SK-N-SH treated with all-trans-retinoic acid at 6 μM for 48 hours (cell line): ENCODE results near the gene TRMO.

Source experiments
- ATAC-seq: fragments of 200-7000 bp; cut with Tn5 transposase; 3 replicates; pipeline ENCODE4 v1.9.1; 2020; ENCODE audit warnings: mild to moderate bottlenecking, moderate library complexity
- ARNTL ChIP-seq: fragments of 450-650 bp; formaldehyde crosslinking; IDR thresholded peaks from 2 replicates; pipeline ENCODE4 v1.5.0; 2020; ENCODE audit warnings: low read depth, mild to moderate bottlenecking, moderate library complexity, borderline replicate concordance
- BACH2 ChIP-seq: fragments of 250-450 bp; sonication (Bioruptor Pico); IDR thresholded peaks from 2 replicates; pipeline ENCODE4 v1.9.0; 2021; ENCODE audit warnings: mild to moderate bottlenecking, borderline replicate concordance
- CREB5 ChIP-seq: fragments of 250-450 bp; sonication (Bioruptor Pico); IDR thresholded peaks from 2 replicates; pipeline ENCODE4 v1.5.1; 2020; ENCODE audit warnings: low read depth, mild to moderate bottlenecking, moderate library complexity
- CSDC2 ChIP-seq: fragments of 250-450 bp; sonication (Bioruptor Pico); IDR thresholded peaks from 2 replicates; pipeline ENCODE4 v1.5.0; 2020; ENCODE audit warnings: mild to moderate bottlenecking, moderate library complexity
- ESRRG ChIP-seq: fragments of 250-450 bp; sonication (Bioruptor Pico); IDR thresholded peaks from 2 replicates; pipeline ENCODE4 v1.6.1; 2021; ENCODE audit warnings: mild to moderate bottlenecking
- GLIS3 ChIP-seq: fragments of 250-450 bp; sonication (Bioruptor Pico); IDR thresholded peaks from 2 replicates; pipeline ENCODE4 v1.5.0; 2020; ENCODE audit warnings: mild to moderate bottlenecking, moderate library complexity
- ISL1 ChIP-seq: fragments of 250-450 bp; sonication (Bioruptor Pico); IDR thresholded peaks from 2 replicates; pipeline ENCODE4 v2.1.2; 2022; ENCODE audit warnings: mild to moderate bottlenecking, moderate library complexity
- OSR1 ChIP-seq: fragments of 250-450 bp; sonication (Bioruptor Pico); IDR thresholded peaks from 2 replicates; pipeline ENCODE4 v1.8.0; 2022; ENCODE audit warnings: moderate library complexity, mild to moderate bottlenecking, inconsistent platforms
- PATZ1 ChIP-seq: fragments of 250-450 bp; sonication (Bioruptor Pico); IDR thresholded peaks from 2 replicates; pipeline ENCODE4 v1.8.0; 2020; ENCODE audit warnings: mild to moderate bottlenecking, moderate library complexity, borderline replicate concordance
- POU6F1 ChIP-seq: fragments of 250-450 bp; sonication (Bioruptor Pico); IDR thresholded peaks from 2 replicates; pipeline ENCODE4 v1.8.0; 2021; ENCODE audit warnings: low read depth, mild to moderate bottlenecking, moderate library complexity, borderline replicate concordance
- PPARA ChIP-seq: fragments of 250-450 bp; sonication (Bioruptor Pico); IDR thresholded peaks from 2 replicates; pipeline ENCODE4 v1.5.0; 2020; ENCODE audit warnings: mild to moderate bottlenecking, borderline replicate concordance
- RARB ChIP-seq: fragments of 250-450 bp; sonication (Bioruptor Pico); IDR thresholded peaks from 2 replicates; pipeline ENCODE4 v1.8.0; 2021; ENCODE audit warnings: mild to moderate bottlenecking, moderate library complexity
- SNAI2 ChIP-seq: fragments of 250-450 bp; sonication (Bioruptor Pico); IDR thresholded peaks from 2 replicates; pipeline ENCODE4 v1.5.0; 2020; ENCODE audit warnings: mild to moderate bottlenecking, moderate library complexity
- TCF4 ChIP-seq: fragments of 250-450 bp; sonication (Bioruptor Pico); IDR thresholded peaks from 2 replicates; pipeline ENCODE4 v1.8.0; 2021; ENCODE audit warnings: mild to moderate bottlenecking, moderate library complexity, borderline replicate concordance
- TSHZ2 ChIP-seq: fragments of 250-450 bp; sonication (Bioruptor Pico); IDR thresholded peaks from 2 replicates; pipeline ENCODE4 v1.5.0; 2020; ENCODE audit warnings: mild to moderate bottlenecking, moderate library complexity
- ZC3H10 ChIP-seq: fragments of 250-450 bp; sonication (Bioruptor Pico); IDR thresholded peaks from 2 replicates; pipeline ENCODE4 v1.5.1; 2021; ENCODE audit warnings: mild to moderate bottlenecking, moderate library complexity
- ZFP3 ChIP-seq: fragments of 250-450 bp; sonication (Bioruptor Pico); IDR thresholded peaks from 2 replicates; pipeline ENCODE4 v1.5.0; 2020; ENCODE audit warnings: mild to moderate bottlenecking, moderate library complexity
- ZFP30 ChIP-seq: fragments of 450-650 bp; formaldehyde crosslinking; IDR thresholded peaks from 2 replicates; pipeline ENCODE4 v1.5.0; 2022; ENCODE audit warnings: mild to moderate bottlenecking, moderate library complexity
- ZNF565 ChIP-seq: fragments of 450-650 bp; formaldehyde crosslinking; conservative IDR thresholded peaks from 2 replicates; pipeline ENCODE4 v1.5.0; 2020; ENCODE audit warnings: low read depth, mild to moderate bottlenecking, moderate library complexity
- ZNF70 ChIP-seq: fragments of 450-650 bp; formaldehyde crosslinking; IDR thresholded peaks from 2 replicates; pipeline ENCODE4 v1.5.0; 2020; ENCODE audit warnings: mild to moderate bottlenecking, moderate library complexity
- ZNF8 ChIP-seq: fragments of 450-650 bp; formaldehyde crosslinking; IDR thresholded peaks from 2 replicates; pipeline ENCODE4 v1.5.0; 2020; ENCODE audit warnings: mild to moderate bottlenecking, moderate library complexity

Gene TRMO

GRCh38 chr9:97855486-97855875 is 66.8 kb downstream of the TRMO start:
- TF ChIP-seq ZC3H10 (CRISPR knock-in tag) (no peak), SNAI2 (no peak), ZNF70 (CRISPR knock-in tag) (no peak), ZFP30 (CRISPR knock-in tag) (no peak), TSHZ2 (CRISPR knock-in tag) (no peak)
- no peak for ATAC-seq

- TF ChIP-seq SNAI2 (no peak), ZNF565 (CRISPR knock-in tag) (no peak), ZNF70 (CRISPR knock-in tag) (no peak), TCF4 (no peak), ISL1 (CRISPR knock-in tag) (no peak), PPARA (CRISPR knock-in tag) (no peak), CREB5 (no peak), ARNTL (no peak), OSR1 (CRISPR knock-in tag) (no peak), BACH2 (CRISPR knock-in tag) (no peak), POU6F1 (no peak), PATZ1 (CRISPR knock-in tag) (no peak), TSHZ2 (CRISPR knock-in tag) (no peak), GLIS3 (CRISPR knock-in tag) (no peak), ZNF8 (no peak), CSDC2 (no peak), RARB (no peak), ESRRG (no peak), ZFP30 (CRISPR knock-in tag) (no peak), ZFP3 (CRISPR knock-in tag) (no peak)
- ATAC-seq = no peak
These were observed 67.4 kb downstream of the TRMO start for GRCh38 chr9:97854696-97855485.
